Gastroesophageal sphincter (tissue), 4 donors: ENCODE results near the gene NANOS1. TPM values are rescaled to one million over a fixed set of nuclear protein-coding genes. Genes with fewer than 3 reads are reported as not detected.

Experiments
- ATAC-seq: fragments of 150-250 bp; one replicate; pipeline ENCODE4 v1.9.1; 2016; ENCODE audit warnings: mild to moderate bottlenecking, moderate library complexity
- H3K27ac ChIP-seq, 4 donors: fragments of 200-600 bp; sonication (generic) in 3 of 4; 1 replicate in 3 of 4; 2 replicates in 1 of 4; pipeline ENCODE4 v1.5.1; 2016 to 2019
- H3K27me3 ChIP-seq: fragments of 200-600 bp; sonication (generic); one replicate; pipeline ENCODE4 v1.5.1; 2019
- H3K36me3 ChIP-seq, 2 donors: fragments of 200-600 bp; sonication (generic); one replicate each; pipeline ENCODE4 v1.5.1; 2019; ENCODE audit warnings: control low read depth in 1 of 2
- H3K4me1 ChIP-seq, 3 donors: fragments of 200-600 bp; sonication (generic); 1 replicate in 2 of 3; 2 replicates in 1 of 3; pipeline ENCODE4 v1.5.1; 2016 to 2019; ENCODE audit warnings: control low read depth in 2 of 3
- H3K4me3 ChIP-seq, 2 donors: fragments of 200-600 bp; sonication (generic); one replicate each; pipeline ENCODE4 v1.5.1; 2019; ENCODE audit warnings: mild to moderate bottlenecking in 1 of 2, moderate library complexity in 1 of 2
- H3K9me3 ChIP-seq, 3 donors: fragments of 200-600 bp; sonication (generic); one replicate each; pipeline ENCODE4 v1.5.1; 2017 to 2019; ENCODE audit warnings: control low read depth in 2 of 3
- EP300 ChIP-seq: sonication (generic); formaldehyde crosslinking; IDR thresholded peaks from one replicate; pipeline ENCODE4 v1.6.1; 2017; ENCODE audit warnings: antibody characterized with exemption, mild to moderate bottlenecking
- POLR2A ChIP-seq, 2 donors: fragments of 450-650 bp; IDR thresholded peaks; one replicate each; pipeline ENCODE4 v1.6.1; 2017; ENCODE audit warnings: antibody characterized with exemption in 2 of 2, mild to moderate bottlenecking in 2 of 2, moderate library complexity in 1 of 2
- POLR2AphosphoS5 ChIP-seq: sonication (generic); formaldehyde crosslinking; IDR thresholded peaks from one replicate; pipeline ENCODE4 v1.6.1; 2017; ENCODE audit warnings: antibody characterized with exemption
- WGBS, 2 donors: methylation state at CpG; one replicate each; pipeline ENCODE4 v1.1.5; 2018; ENCODE audit warnings: low coverage in 1 of 2; 5-methylcytosine and 5-hydroxymethylcytosine counted together
- total RNA-seq, 4 donors: library from RNA; depleted of rRNA; stranded (reverse); fragments of >200 nt; gene quantifications; one replicate each; pipeline ENCODE4 v1.1.0, GENCODE V29; 2016
- TF ChIP-seq, protein P1 (sequence below), 4 experiments: fragments of 200-600 bp in 2 of 4; fragments of 450-650 bp in 2 of 4; sonication (generic) in 1 of 4; IDR thresholded peaks; one replicate each; pipeline ENCODE4 v1.5.1; 2017 to 2019; ENCODE audit warnings: antibody characterized with exemption in 4 of 4, mild to moderate bottlenecking in 2 of 4, moderate library complexity in 2 of 4

The NANOS1 gene
- total RNA-seq, 4 donors from 2014 or later, result 16.1 to 24.1 (median 20.8) TPM

DNA sequence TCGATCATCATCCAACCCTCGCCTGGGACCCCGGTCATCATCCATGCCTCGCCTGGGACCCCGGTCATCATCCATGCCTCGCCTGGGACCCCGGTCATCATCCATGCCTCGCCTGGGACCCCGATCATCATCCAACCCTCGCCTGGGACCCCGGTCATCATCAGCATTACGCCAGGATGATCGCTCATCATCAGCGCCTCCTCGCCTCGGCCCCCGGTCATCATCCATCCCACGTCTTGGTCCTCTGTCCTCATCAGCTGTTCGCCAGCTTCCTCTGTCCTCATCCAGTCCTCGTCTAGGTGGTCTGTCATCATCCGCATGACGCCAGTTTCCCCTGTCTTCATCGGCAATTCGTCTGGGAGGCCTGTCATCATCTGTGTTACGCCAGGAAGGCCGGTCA is 12.7 kb downstream of the NANOS1 start:
- ATAC-seq, result no peak
- H3K4me1 ChIP-seq, result peaks cover 0 to 10% (median 0%) of the 10 kb centered on the region in 3 donors
- no peaks in the 10 kb centered on the region for H3K9me3 ChIP-seq
- WGBS, 2 donors, result 92 to 96% methylated on average over 9 to 19 of the region's 26 CpGs
- H3K27ac ChIP-seq, result no peak overlapping the region
- TF ChIP-seq EP300 (no peak), POLR2AphosphoS5 (no peak), POLR2A (IDR thresholded peaks at IDR 0.05) (no peak)
- TF ChIP-seq, protein P1, sequence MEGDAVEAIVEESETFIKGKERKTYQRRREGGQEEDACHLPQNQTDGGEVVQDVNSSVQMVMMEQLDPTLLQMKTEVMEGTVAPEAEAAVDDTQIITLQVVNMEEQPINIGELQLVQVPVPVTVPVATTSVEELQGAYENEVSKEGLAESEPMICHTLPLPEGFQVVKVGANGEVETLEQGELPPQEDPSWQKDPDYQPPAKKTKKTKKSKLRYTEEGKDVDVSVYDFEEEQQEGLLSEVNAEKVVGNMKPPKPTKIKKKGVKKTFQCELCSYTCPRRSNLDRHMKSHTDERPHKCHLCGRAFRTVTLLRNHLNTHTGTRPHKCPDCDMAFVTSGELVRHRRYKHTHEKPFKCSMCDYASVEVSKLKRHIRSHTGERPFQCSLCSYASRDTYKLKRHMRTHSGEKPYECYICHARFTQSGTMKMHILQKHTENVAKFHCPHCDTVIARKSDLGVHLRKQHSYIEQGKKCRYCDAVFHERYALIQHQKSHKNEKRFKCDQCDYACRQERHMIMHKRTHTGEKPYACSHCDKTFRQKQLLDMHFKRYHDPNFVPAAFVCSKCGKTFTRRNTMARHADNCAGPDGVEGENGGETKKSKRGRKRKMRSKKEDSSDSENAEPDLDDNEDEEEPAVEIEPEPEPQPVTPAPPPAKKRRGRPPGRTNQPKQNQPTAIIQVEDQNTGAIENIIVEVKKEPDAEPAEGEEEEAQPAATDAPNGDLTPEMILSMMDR (IDR thresholded peaks at IDR 0.05), result no peak
- peaks cover 4 to 100% of the 10 kb centered on the region in 2 donors for H3K36me3 ChIP-seq
- H3K27me3 ChIP-seq, result no peaks in the 10 kb centered on the region
- H3K4me3 ChIP-seq, result no peak overlapping the region

DNA sequence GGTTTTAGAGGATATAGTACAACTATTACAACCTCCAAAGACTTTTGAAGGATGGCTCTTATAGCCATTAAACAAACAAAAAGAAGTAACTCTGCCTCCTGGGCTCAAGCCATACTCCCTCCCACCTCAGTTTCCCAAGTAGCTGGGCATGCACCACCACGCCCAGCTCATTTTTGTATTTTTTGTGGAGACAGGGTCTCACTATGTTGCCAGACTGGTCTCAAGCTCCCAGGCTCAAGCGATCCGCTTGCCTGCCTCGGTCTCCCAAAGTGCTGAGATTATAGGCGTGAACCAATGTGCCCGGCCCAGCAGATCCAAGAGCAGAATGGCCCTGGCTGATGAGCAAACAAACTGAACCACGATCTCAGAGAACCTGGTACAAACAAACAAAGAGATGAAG is 16.0 kb downstream of the NANOS1 start:
- 95 to 96% methylated on average over 6 to 7 of the region's 7 CpGs for WGBS, 2 donors
- no peak for ATAC-seq
- no peaks in the 10 kb centered on the region for H3K9me3 ChIP-seq
- no peak overlapping the region for H3K4me3 ChIP-seq
- no peaks in the 10 kb centered on the region for H3K4me1 ChIP-seq
- peaks cover 6 to 100% of the 10 kb centered on the region in 2 donors for H3K36me3 ChIP-seq
- H3K27me3 ChIP-seq, result no peaks in the 10 kb centered on the region
- H3K27ac ChIP-seq, result no peak overlapping the region
- TF ChIP-seq EP300, result no peak
- no peak for TF ChIP-seq POLR2A (IDR thresholded peaks at IDR 0.05)
- TF ChIP-seq POLR2AphosphoS5, result no peak
- TF ChIP-seq, protein P1 (IDR thresholded peaks at IDR 0.05), result no peak

DNA sequence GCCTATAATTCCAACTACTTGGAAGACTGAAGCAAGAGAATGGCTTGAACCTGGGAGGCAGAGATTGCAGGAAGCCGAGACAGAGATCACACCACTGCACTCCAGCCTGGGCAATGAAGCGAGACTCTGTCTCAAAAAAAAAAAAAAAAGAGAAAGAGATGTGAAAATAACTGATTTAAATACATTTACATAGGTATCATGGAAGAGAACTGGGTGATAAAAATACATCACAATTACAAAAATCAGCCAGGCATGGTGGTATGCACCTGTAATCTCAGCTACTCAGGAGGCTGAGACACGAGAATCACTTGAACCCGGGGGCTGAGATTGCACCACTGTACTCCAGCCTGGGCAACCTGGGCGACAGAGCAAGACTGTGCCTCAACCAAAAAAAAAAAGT is 19.8 kb downstream of the NANOS1 start:
- Histone ChIP-seq H3K4me1 (no peaks in the 10 kb centered on the region), H3K36me3 (peaks cover 12 to 100% of the 10 kb centered on the region in 2 donors), H3K27me3 (no peaks in the 10 kb centered on the region), H3K9me3 (no peaks in the 10 kb centered on the region), H3K4me3 (no peak overlapping the region), H3K27ac (no peak overlapping the region)
- WGBS, 2 donors, result 92 to 95% methylated on average over 2 to 5 of the region's 5 CpGs
- ATAC-seq, result no peak
- TF ChIP-seq POLR2AphosphoS5 (no peak), EP300 (no peak), POLR2A (IDR thresholded peaks at IDR 0.05) (no peak)
- TF ChIP-seq, protein P1 (IDR thresholded peaks at IDR 0.05), result no peak

DNA sequence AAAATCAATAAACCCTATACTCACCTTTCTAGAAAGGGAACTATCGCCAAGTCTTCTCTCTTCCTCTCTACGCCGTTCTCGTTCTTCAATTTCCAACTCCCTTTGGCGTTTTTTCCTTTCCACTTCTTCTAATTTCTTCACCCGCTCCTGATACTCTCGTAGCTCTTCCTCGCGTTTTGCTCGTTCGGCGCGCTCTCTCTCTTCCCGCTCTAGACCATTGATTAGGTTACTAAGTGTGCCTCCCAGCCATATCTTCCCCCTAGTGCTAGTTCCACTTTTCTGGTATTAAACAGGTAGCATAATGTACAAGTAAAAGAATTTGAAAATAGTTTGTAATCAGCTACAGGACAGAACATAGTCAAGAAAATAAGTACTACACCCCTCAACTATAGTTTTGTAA is 20.3 kb downstream of the NANOS1 start:
- no peak for TF ChIP-seq EP300
- no peak for TF ChIP-seq POLR2A (IDR thresholded peaks at IDR 0.05)
- TF ChIP-seq, protein P1 (IDR thresholded peaks at IDR 0.05), result no peak
- TF ChIP-seq POLR2AphosphoS5, result no peak
- Histone ChIP-seq H3K27ac (no peak overlapping the region), H3K27me3 (no peaks in the 10 kb centered on the region), H3K4me3 (no peak overlapping the region), H3K36me3 (peaks cover 12 to 100% of the 10 kb centered on the region in 2 donors), H3K9me3 (no peaks in the 10 kb centered on the region), H3K4me1 (no peaks in the 10 kb centered on the region)
- WGBS, 2 donors, result 93 to 94% methylated on average over 13 to 14 of the region's 14 CpGs
- ATAC-seq, result no peak

DNA sequence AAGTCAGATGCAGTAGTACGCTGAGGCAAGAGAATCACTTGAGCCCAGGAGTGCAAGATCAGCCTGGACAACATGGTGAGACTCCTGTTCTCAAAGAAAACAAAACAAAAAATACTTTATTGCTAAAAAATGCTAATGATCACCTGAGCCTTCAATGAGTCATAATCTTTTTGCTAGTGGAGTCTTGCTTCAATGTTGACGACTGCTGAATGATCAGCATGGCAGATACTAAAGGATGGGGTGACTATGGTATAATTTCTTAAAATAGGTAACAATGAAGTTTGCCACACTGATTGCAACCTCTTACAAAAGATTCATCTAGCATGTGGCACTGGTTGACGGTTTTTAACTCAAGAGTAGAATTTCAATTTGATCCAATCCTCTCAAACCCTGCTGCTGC is 22.3 kb downstream of the NANOS1 start:
- Histone ChIP-seq H3K27me3 (no peaks in the 10 kb centered on the region), H3K36me3 (peaks cover 22 to 100% of the 10 kb centered on the region in 2 donors), H3K9me3 (no peaks in the 10 kb centered on the region), H3K4me1 (no peaks in the 10 kb centered on the region), H3K4me3 (no peak overlapping the region), H3K27ac (no peak overlapping the region)
- ATAC-seq, result no peak
- WGBS, 2 donors, result 83 to 85% methylated on average over 3 of the region's 3 CpGs
- TF ChIP-seq POLR2AphosphoS5, result no peak
- TF ChIP-seq, protein P1 (IDR thresholded peaks at IDR 0.05), result no peak
- no peak for TF ChIP-seq POLR2A (IDR thresholded peaks at IDR 0.05)
- no peak for TF ChIP-seq EP300
